HG03097 (cell line): ENCODE data around the gene NPFF.

Experiments used
- ATAC-seq: cut with Tn5 transposase; IDR thresholded peaks from one replicate; pipeline ENCODE4 v1.9.1; 2021; ENCODE audit not compliant: unreplicated experiment, low FRiP score

Gene NPFF

GRCh38 chr12:53514628-53515290 lies 7.5 kb upstream of the NPFF start:
- no peak for ATAC-seq

GRCh38 chr12:53513712-53514410 lies 6.6 kb upstream of the NPFF start:
- ATAC-seq = no peak

GRCh38 chr12:53510181-53510812 lies 3.0 kb upstream of the NPFF start:
- ATAC-seq = no peak

- peak; percentile 84 for ATAC-seq
These were observed 1.4 kb upstream of the NPFF start for GRCh38 chr12:53508534-53509170.

- no peak for ATAC-seq
These were observed 260 bp upstream of the NPFF start for GRCh38 chr12:53507603-53507885.

GRCh38 chr12:53506450-53506785 lies 866 bp downstream of the NPFF start:
- ATAC-seq = no peak

GRCh38 chr12:53505555-53506449 lies 1.5 kb downstream of the NPFF start:
- ATAC-seq = no peak

GRCh38 chr12:53505086-53505485 lies 2.2 kb downstream of the NPFF start:
- ATAC-seq = no peak

- ATAC-seq = no peak
These were observed 3.0 kb downstream of the NPFF start for GRCh38 chr12:53504004-53504920.

- ATAC-seq = no peak
These were observed 4.1 kb downstream of the NPFF start for GRCh38 chr12:53502983-53503728.

- ATAC-seq = no peak
These were observed 5.0 kb downstream of the NPFF start for GRCh38 chr12:53502331-53502730.

- ATAC-seq = no peak
These were observed 5.6 kb downstream of the NPFF start for GRCh38 chr12:53501615-53502181.

GRCh38 chr12:53500776-53501614 lies 6.3 kb downstream of the NPFF start, which contains the start of gene TARBP2:
TSS of gene TARBP2 (plus strand) at chr12:53501283. CDS start at chr12:53501409, 126 bp downstream.
- peak; percentile 72 for ATAC-seq

GRCh38 chr12:53500142-53500775 lies 7.0 kb downstream of the NPFF start:
- no peak for ATAC-seq

- ATAC-seq = no peak
These were observed 7.8 kb downstream of the NPFF start, which contains the start of gene MAP3K12 for GRCh38 chr12:53499266-53500141. TSS of gene MAP3K12 (minus strand) at chr12:53499458. CDS start at chr12:53487391, 12,067 bp downstream.

- ATAC-seq = no peak
These were observed 9.1 kb downstream of the NPFF start for GRCh38 chr12:53498235-53498630.
